A549 (cell line): ENCODE results near the gene NPNT. TPM values are rescaled to one million over a fixed set of nuclear protein-coding genes. Genes with fewer than 3 reads are reported as not detected.

ENCODE experiments used
- ATAC-seq, 2 experiments: fragments of 200-7000 bp in 1 of 2; fragments of >200 bp in 1 of 2; cut with Nextera tagmentation in 1 of 2; cut with Tn5 transposase in 1 of 2; 3 replicates each; pipeline versions ENCODE4 v1.8.0 to v1.9.1; 2018 to 2020; ENCODE audit warnings: mild to moderate bottlenecking in 1 of 2, moderate library complexity in 1 of 2
- CTCF ChIA-PET: fragments of 300-600 bp; sonication (Branson Sonifier 250); formaldehyde crosslinking; extraction: SDS; loops from one replicate; lab custom pipeline; 2021; ENCODE audit warnings: antibody characterized with exemption, inconsistent platforms; lab: Yijun Ruan, JAX
- POLR2A ChIA-PET: fragments of 350-600 bp; formaldehyde crosslinking; extraction: SDS; loops from one replicate; lab custom pipeline; 2021; ENCODE audit warnings: antibody characterized with exemption, inconsistent platforms; lab: Yijun Ruan, JAX
- DNase-seq, 2 experiments: peaks; one replicate each; pipeline versions ENCODE4 v3.0.0 to v3.0.0-alpha.2; 2011 to 2016; ENCODE audit warnings: low read depth in 1 of 2, low spot score in 1 of 2
- FAIRE-seq: peaks from 2 replicates; lab custom pipeline; 2011; peaks lifted over from hg19 to GRCh38; lab: Jason Lieb, UNC
- H3K27ac ChIP-seq, 2 experiments: fragments of >200 bp; sonication (Bioruptor Twin); formaldehyde crosslinking; 3 replicates each; pipeline ENCODE4 v1.5.1; 2016 to 2017
- H3K4me1 ChIP-seq: fragments of >200 bp; sonication (Bioruptor Twin); formaldehyde crosslinking; 3 replicates; pipeline ENCODE4 v1.6.1; 2016
- H3K4me2 ChIP-seq: fragments of >200 bp; sonication (Bioruptor Twin); formaldehyde crosslinking; 3 replicates; pipeline ENCODE4 v1.6.1; 2016
- H3K4me3 ChIP-seq: fragments of >200 bp; sonication (Bioruptor Twin); formaldehyde crosslinking; 3 replicates; pipeline ENCODE4 v1.5.1; 2016
- H3K9me3 ChIP-seq: fragments of >200 bp; sonication (Bioruptor Twin); formaldehyde crosslinking; 3 replicates; pipeline ENCODE4 v1.6.1; 2016
- CBX2 ChIP-seq: fragments of 200-600 bp; sonication (generic); IDR thresholded peaks from 2 replicates; pipeline ENCODE4 v1.6.1; 2016; ENCODE audit warnings: low read depth, mild to moderate bottlenecking, borderline replicate concordance
- CBX8 ChIP-seq: fragments of 200-600 bp; sonication (generic); IDR thresholded peaks from 2 replicates; pipeline ENCODE4 v1.6.1; 2016
- CEBPB ChIP-seq, 2 experiments: fragments of >200 bp in 1 of 2; sonication (Bioruptor Twin) in 1 of 2; formaldehyde crosslinking in 1 of 2; IDR thresholded peaks; 2 replicates each; pipeline ENCODE4 v1.6.1; 2012 to 2016
- EHMT2 ChIP-seq: fragments of 200-600 bp; sonication (generic); IDR thresholded peaks from 2 replicates; pipeline ENCODE4 v1.6.1; 2016; ENCODE audit warnings: antibody characterized with exemption, low read depth, mild to moderate bottlenecking, moderate library complexity
- ELK1 ChIP-seq: fragments of 150-350 bp; IDR thresholded peaks from 2 replicates; pipeline ENCODE4 v1.6.1; 2014; ENCODE audit warnings: low read depth, mild to moderate bottlenecking, low read length
- FOSB ChIP-seq: fragments of 250-450 bp; sonication (Bioruptor Pico); IDR thresholded peaks from 2 replicates; pipeline ENCODE4 v1.5.0; 2020; ENCODE audit warnings: mild to moderate bottlenecking, moderate library complexity
- GATA3 ChIP-seq: IDR thresholded peaks from 2 replicates; pipeline ENCODE4 v1.6.1; 2012; ENCODE audit warnings: borderline replicate concordance
- HES2 ChIP-seq: fragments of >200 bp; sonication (Bioruptor Twin); formaldehyde crosslinking; IDR thresholded peaks from 2 replicates; pipeline ENCODE4 v1.6.1; 2016
- HMGXB4 ChIP-seq: fragments of 250-450 bp; sonication (Bioruptor Pico); IDR thresholded peaks from 2 replicates; pipeline ENCODE4 v1.5.0; 2021; ENCODE audit warnings: mild to moderate bottlenecking, moderate library complexity, borderline replicate concordance
- HOXB5 ChIP-seq: fragments of 250-450 bp; sonication (Bioruptor Pico); IDR thresholded peaks from 2 replicates; pipeline ENCODE4 v1.5.0; 2020; ENCODE audit warnings: mild to moderate bottlenecking, moderate library complexity
- JUN ChIP-seq, 2 experiments: fragments of >200 bp; sonication (Bioruptor Twin); formaldehyde crosslinking; IDR thresholded peaks; 2 replicates in 1 of 2; 3 replicates in 1 of 2; pipeline ENCODE4 v1.6.1; 2016 to 2017
- JUNB ChIP-seq: fragments of >200 bp; sonication (Bioruptor Twin); formaldehyde crosslinking; IDR thresholded peaks from 2 replicates; pipeline ENCODE4 v1.6.1; 2016
- MAFK ChIP-seq: fragments of 450-650 bp; IDR thresholded peaks from 2 replicates; pipeline ENCODE4 v1.6.1; 2014; ENCODE audit not compliant: partially characterized antibody
- MAZ ChIP-seq: fragments of 150-350 bp; IDR thresholded peaks from 2 replicates; pipeline ENCODE4 v1.6.1; 2014; ENCODE audit warnings: antibody characterized with exemption, low read depth, low read length, borderline replicate concordance
- MYC ChIP-seq: IDR thresholded peaks from 2 replicates; pipeline ENCODE4 v1.6.1; 2012; ENCODE audit warnings: mild to moderate bottlenecking, inconsistent platforms, low read length, improper control_type of control experiment, borderline replicate concordance
- NPAS2 ChIP-seq: fragments of 250-450 bp; sonication (Bioruptor Pico); IDR thresholded peaks from 2 replicates; pipeline ENCODE4 v1.8.0; 2022; ENCODE audit warnings: mild to moderate bottlenecking, moderate library complexity, borderline replicate concordance
- NR3C1 ChIP-seq: fragments of >200 bp; sonication (Bioruptor Twin); formaldehyde crosslinking; IDR thresholded peaks from 3 replicates; pipeline ENCODE4 v1.6.1; 2017
- POLR2AphosphoS2 ChIP-seq: conservative IDR thresholded peaks from 2 replicates; pipeline ENCODE4 v1.6.1; 2012; ENCODE audit warnings: low read length, improper control_type of control experiment, inconsistent platforms
- RAD21 ChIP-seq, 2 experiments: fragments of >200 bp in 1 of 2; sonication (Bioruptor Twin) in 1 of 2; formaldehyde crosslinking in 1 of 2; IDR thresholded peaks in 1 of 2; conservative IDR thresholded peaks in 1 of 2; 2 replicates in 1 of 2; 3 replicates in 1 of 2; pipeline ENCODE4 v1.6.1; 2012 to 2018; ENCODE audit warnings: inconsistent platforms in 1 of 2
- RARB ChIP-seq: fragments of 250-450 bp; sonication (Bioruptor Pico); IDR thresholded peaks from 2 replicates; pipeline ENCODE4 v1.8.0; 2021; ENCODE audit warnings: mild to moderate bottlenecking, moderate library complexity
- RFX5 ChIP-seq: fragments of 450-650 bp; IDR thresholded peaks from 2 replicates; pipeline ENCODE4 v1.7.1; 2014; ENCODE audit warnings: antibody characterized with exemption, mild to moderate bottlenecking, moderate library complexity
- RNF2 ChIP-seq: fragments of 200-600 bp; sonication (generic); IDR thresholded peaks from 2 replicates; pipeline ENCODE4 v1.6.1; 2016; ENCODE audit warnings: low read depth, mild to moderate bottlenecking, antibody characterized with exemption, moderate library complexity, borderline replicate concordance
- SREBF2 ChIP-seq: fragments of 450-650 bp; IDR thresholded peaks from 2 replicates; pipeline ENCODE4 v1.6.1; 2014; ENCODE audit warnings: mild to moderate bottlenecking, moderate library complexity
- TFCP2L1 ChIP-seq: fragments of 250-450 bp; sonication (Bioruptor Pico); IDR thresholded peaks from 2 replicates; pipeline ENCODE4 v1.5.0; 2021; ENCODE audit warnings: mild to moderate bottlenecking
- ZC3H11A ChIP-seq: fragments of 450-650 bp; IDR thresholded peaks from 2 replicates; pipeline ENCODE4 v1.6.1; 2014; ENCODE audit warnings: antibody characterized with exemption, mild to moderate bottlenecking
- ZFP36 ChIP-seq: fragments of 450-650 bp; IDR thresholded peaks from 2 replicates; pipeline ENCODE4 v1.6.1; 2014; ENCODE audit warnings: borderline replicate concordance; ENCODE audit not compliant: partially characterized antibody
- WGBS: methylation state at CpG from one replicate; pipeline ENCODE4 v1.1.6; 2017; ENCODE audit errors: missing lambda C conversion rate; 5-methylcytosine and 5-hydroxymethylcytosine counted together
- polyA plus RNA-seq, 4 experiments: library from polyadenylated mRNA; depleted of rRNA in 3 of 4; stranded (reverse); fragments of >200 nt; fragmentation: RNase III in 1 of 4; extraction: RNeasy Plus Mini Kit Qiagen cat#74134 plus additional on column Dnase treatment in 1 of 4; gene quantifications; 2 replicates in 3 of 4; 3 replicates in 1 of 4; pipeline ENCODE4 v1.2.3, GENCODE V29; 2011 to 2017
- TF ChIP-seq, protein P1 (sequence below): IDR thresholded peaks from 2 replicates; pipeline ENCODE4 v1.6.1; 2012; ENCODE audit warnings: low read depth, borderline replicate concordance
- TF ChIP-seq, protein P2 (sequence below): fragments of 250-450 bp; sonication (Bioruptor Pico); IDR thresholded peaks from 2 replicates; pipeline ENCODE4 v1.5.0; 2020; ENCODE audit warnings: low read depth, mild to moderate bottlenecking, moderate library complexity

The NPNT gene
- polyA plus RNA-seq, 2 of the 4 experiments (the other 2 are of a cell fraction) = 0.32 to 0.56 TPM

DNA sequence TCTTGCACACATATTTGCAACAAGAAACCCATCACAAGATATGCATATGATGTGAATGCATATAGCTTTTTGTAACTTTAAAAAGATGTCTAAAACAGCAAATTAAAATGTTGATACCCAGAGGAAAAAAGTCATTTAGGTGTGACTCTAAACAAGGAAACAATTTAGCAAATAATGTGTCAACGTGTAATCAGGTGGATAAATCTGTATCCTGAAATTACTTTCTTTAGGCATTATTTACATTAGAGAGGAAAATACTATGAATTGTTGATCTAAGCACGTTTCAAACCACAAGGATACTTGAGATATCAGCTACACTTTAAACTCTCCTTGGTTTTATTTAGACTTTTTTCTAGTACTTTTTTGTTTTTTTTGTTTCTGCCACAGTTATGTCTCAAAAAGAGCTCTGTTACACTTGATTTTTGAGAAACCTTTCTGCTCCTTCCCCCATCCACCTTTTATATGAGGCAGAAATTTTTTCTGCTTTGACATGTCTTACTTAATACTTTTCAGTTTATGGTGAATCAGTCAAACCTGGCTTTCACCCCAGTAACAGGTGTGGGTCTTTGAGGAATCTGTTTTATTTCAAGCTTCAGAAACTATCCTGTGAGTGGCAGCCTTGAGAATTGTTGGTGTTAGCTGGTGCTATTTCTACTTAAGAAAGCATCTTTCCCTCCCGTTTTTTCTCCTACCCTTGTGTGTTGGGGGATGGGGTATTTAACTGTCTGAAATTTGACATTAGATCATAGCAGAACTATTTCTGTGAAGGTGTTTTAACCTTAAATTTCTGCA is 1.9 kb downstream of the NPNT start:
- Histone ChIP-seq H3K4me2 (no peak overlapping the region), H3K9me3 (no peaks in the 10 kb centered on the region), H3K27ac (no peak overlapping the region), H3K4me1 (no peaks in the 10 kb centered on the region; the same call in 2 of the 3 replicates), H3K4me3 (no peak overlapping the region)
- TF ChIP-seq NR3C1 (no peak), JUN (IDR thresholded peaks at IDR 0.05) (no peak), RFX5 (no peak), CBX8 (no peak), CEBPB (IDR thresholded peaks at IDR 0.05) (no peak), HES2 (no peak), RNF2 (no peak), RARB (no peak), CBX2 (no peak), JUNB (no peak), ZFP36 (no peak), SREBF2 (no peak), HMGXB4 (CRISPR knock-in tag) (no peak), EHMT2 (no peak), FOSB (no peak), RAD21 (conservative IDR thresholded peaks at IDR 0.05 in 1 of 2, IDR thresholded peaks at IDR 0.05 in 1 of 2) (no peak), NPAS2 (CRISPR knock-in tag) (no peak), MAFK (no peak)
- TF ChIP-seq, protein P1, sequence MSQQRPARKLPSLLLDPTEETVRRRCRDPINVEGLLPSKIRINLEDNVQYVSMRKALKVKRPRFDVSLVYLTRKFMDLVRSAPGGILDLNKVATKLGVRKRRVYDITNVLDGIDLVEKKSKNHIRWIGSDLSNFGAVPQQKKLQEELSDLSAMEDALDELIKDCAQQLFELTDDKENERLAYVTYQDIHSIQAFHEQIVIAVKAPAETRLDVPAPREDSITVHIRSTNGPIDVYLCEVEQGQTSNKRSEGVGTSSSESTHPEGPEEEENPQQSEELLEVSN = no peak
- TF ChIP-seq, protein P2, sequence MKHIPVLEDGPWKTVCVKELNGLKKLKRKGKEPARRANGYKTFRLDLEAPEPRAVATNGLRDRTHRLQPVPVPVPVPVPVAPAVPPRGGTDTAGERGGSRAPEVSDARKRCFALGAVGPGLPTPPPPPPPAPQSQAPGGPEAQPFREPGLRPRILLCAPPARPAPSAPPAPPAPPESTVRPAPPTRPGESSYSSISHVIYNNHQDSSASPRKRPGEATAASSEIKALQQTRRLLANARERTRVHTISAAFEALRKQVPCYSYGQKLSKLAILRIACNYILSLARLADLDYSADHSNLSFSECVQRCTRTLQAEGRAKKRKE (CRISPR knock-in tag) = no peak
- FAIRE-seq = no peak
- no peak for DNase-seq
- ATAC-seq = no peak
- ChIA-PET POLR2A (interaction anchor here (0.5 kb wide), 1 partner anchor 17 kb away, joined by 3 read pairs; no protein-coding TSS in a partner anchor), CTCF (interaction anchor here (0.5 kb wide), 1 partner anchor 1896 kb away, joined by 3 read pairs; no protein-coding TSS in a partner anchor)
- 18% methylated on average over 3 of the region's 3 CpGs for WGBS

DNA sequence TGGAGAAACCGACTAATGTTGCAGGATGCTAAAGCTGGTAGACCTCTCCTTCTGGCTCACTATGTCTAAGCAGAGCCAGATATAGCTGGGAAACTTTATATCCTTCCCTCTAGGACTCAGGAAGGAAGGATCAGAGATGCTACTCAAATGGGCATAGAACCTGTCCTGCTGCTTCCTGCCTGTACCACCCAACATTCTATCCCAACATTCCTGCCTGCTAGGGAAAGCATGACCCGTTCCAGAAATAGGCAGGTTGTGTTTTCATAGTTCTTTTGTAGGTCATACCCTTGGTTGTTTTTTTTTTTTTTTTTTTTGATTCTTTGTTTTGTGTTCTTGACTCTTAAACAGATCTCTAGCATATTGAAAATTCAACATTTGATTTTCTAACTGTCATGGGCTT is 5.3 kb downstream of the NPNT start:
- FAIRE-seq = no peak
- CTCF ChIA-PET = no interaction called here
- H3K9me3 ChIP-seq = no peaks in the 10 kb centered on the region
- H3K4me1 ChIP-seq = no peaks in the 10 kb centered on the region; the same call in 2 of the 3 replicates
- H3K4me2 ChIP-seq = no peak overlapping the region
- ATAC-seq = no peak
- H3K27ac ChIP-seq = no peak overlapping the region
- no peak for TF ChIP-seq HMGXB4 (CRISPR knock-in tag)
- no peak for TF ChIP-seq HOXB5 (CRISPR knock-in tag)
- TF ChIP-seq SREBF2 = no peak
- TF ChIP-seq ZC3H11A = no peak
- TF ChIP-seq RNF2 = no peak
- TF ChIP-seq MYC = no peak
- no peak for TF ChIP-seq CBX2
- no peak for TF ChIP-seq TFCP2L1
- no peak for TF ChIP-seq MAZ
- no peak for TF ChIP-seq POLR2AphosphoS2
- TF ChIP-seq RAD21 (conservative IDR thresholded peaks at IDR 0.05 in 1 of 2, IDR thresholded peaks at IDR 0.05 in 1 of 2) = no peak
- TF ChIP-seq NR3C1 = no peak
- TF ChIP-seq, protein P2 (CRISPR knock-in tag) = no peak
- no peak for TF ChIP-seq ZFP36
- no peak for TF ChIP-seq ELK1
- no peak for TF ChIP-seq GATA3
- TF ChIP-seq, all 56 proteins: peak for 0
- POLR2A ChIA-PET = no interaction called here
- no peak for DNase-seq
- WGBS = 9% methylated on average over 2 of the region's 2 CpGs
- H3K4me3 ChIP-seq = no peak overlapping the region
